ENCODE measurements around the gene HDAC4.

Gene HDAC4

GRCh38 chr2:239359196-239359912 lies 41.5 kb downstream of the HDAC4 start:
- H3K4me3 ChIP-seq (ENCODE audit: low read length), result no peak overlapping the region
- no peaks in the 10 kb centered on the region for H3K27me3 ChIP-seq (ENCODE audit: control insufficient read depth, insufficient read depth, low read length)
- peaks cover 3% of the 10 kb centered on the region; the same call in 1 of the 2 replicates for H3K4me1 ChIP-seq (ENCODE audit: control insufficient read depth, insufficient read depth, low read length)
- H3K27ac ChIP-seq (ENCODE audit: low read length), result no peak overlapping the region
- no peaks in the 10 kb centered on the region for H3K9me3 ChIP-seq (ENCODE audit: control insufficient read depth, insufficient read depth, low read length)
- DNase-seq (ENCODE audit: low read depth, low spot score), result no peak
- no CpG with 5 or more reads among the region's 20 CpGs for WGBS (ENCODE audit: insufficient coverage, insufficient read length)
- no peaks in the 10 kb centered on the region for H3K36me3 ChIP-seq (ENCODE audit: control insufficient read depth, insufficient read depth, low read length)

- Histone ChIP-seq H3K27ac (ENCODE audit: low read length) (no peak overlapping the region), H3K4me1 (ENCODE audit: control insufficient read depth, insufficient read depth, low read length) (peaks cover 3% of the 10 kb centered on the region; the same call in 1 of the 2 replicates), H3K36me3 (ENCODE audit: control insufficient read depth, insufficient read depth, low read length) (no peaks in the 10 kb centered on the region), H3K9me3 (ENCODE audit: control insufficient read depth, insufficient read depth, low read length) (no peaks in the 10 kb centered on the region), H3K4me3 (ENCODE audit: low read length) (no peak overlapping the region), H3K27me3 (ENCODE audit: control insufficient read depth, insufficient read depth, low read length) (no peaks in the 10 kb centered on the region)
- WGBS (ENCODE audit: insufficient coverage, insufficient read length), result no CpG with 5 or more reads among the region's 18 CpGs
- DNase-seq (ENCODE audit: low read depth, low spot score), result no peak
Observed at GRCh38 chr2:239358062-239358754, 42.6 kb downstream of the HDAC4 start.

DNA sequence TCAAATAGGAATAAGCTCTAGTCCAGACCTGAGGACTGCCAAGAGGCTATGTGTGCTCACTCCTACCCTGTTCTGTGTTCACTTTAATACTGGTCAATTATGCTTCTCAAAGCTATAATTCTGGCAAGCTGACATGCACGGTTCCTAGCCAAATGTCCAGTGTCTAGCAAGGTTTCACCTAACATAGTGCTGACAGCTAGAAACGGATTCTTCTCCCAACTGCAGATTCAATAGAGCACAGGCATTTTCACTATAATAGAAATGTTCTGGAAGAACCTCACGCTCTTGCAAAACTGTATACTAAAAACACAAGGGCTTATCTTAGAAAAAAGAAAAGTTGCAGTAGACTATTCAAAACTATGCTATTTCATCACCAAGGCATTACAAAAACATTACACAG lies 45.1 kb downstream of the HDAC4 start:
- no CpG with 5 or more reads among the region's 3 CpGs for WGBS (ENCODE audit: insufficient coverage, insufficient read length)

DNA sequence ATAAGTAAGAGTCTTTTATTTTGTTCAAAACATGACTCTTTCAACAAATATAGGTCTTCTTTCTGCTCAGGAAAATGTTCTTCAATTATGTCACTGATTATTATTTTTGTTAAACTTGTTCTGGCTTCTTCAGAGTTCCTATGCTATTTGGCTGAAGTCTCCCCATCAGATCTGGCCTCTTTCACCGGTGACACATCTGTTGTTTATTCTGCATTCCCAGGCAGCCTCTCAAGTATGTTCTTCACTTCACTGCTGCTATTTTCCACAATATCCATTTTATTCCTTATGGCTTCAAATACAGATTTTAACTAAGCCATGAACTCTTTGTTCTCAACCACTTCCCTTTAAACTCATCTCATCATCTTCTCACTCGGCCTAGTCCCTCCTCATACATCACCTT lies 45.7 kb downstream of the HDAC4 start:
- DNase-seq (ENCODE audit: low read depth, low spot score), result no peak
- H3K27ac ChIP-seq (ENCODE audit: low read length), result no peak overlapping the region
- peaks cover 3% of the 10 kb centered on the region; the same call in 1 of the 2 replicates for H3K4me1 ChIP-seq (ENCODE audit: control insufficient read depth, insufficient read depth, low read length)
- 100% methylated on average over 1 of the region's 2 CpGs for WGBS (ENCODE audit: insufficient coverage, insufficient read length)
- no peak overlapping the region for H3K4me3 ChIP-seq (ENCODE audit: low read length)
- H3K27me3 ChIP-seq (ENCODE audit: control insufficient read depth, insufficient read depth, low read length), result no peaks in the 10 kb centered on the region
- H3K9me3 ChIP-seq (ENCODE audit: control insufficient read depth, insufficient read depth, low read length), result no peaks in the 10 kb centered on the region
- H3K36me3 ChIP-seq (ENCODE audit: control insufficient read depth, insufficient read depth, low read length), result peaks cover 9% of the 10 kb centered on the region; the same call in 1 of the 2 replicates

More for the DNA sequence above, 45.1 kb downstream of the HDAC4 start:
- DNase-seq (ENCODE audit: low read depth, low spot score), result no peak
- peaks cover 9% of the 10 kb centered on the region; the same call in 1 of the 2 replicates for H3K36me3 ChIP-seq (ENCODE audit: control insufficient read depth, insufficient read depth, low read length)
- H3K4me1 ChIP-seq (ENCODE audit: control insufficient read depth, insufficient read depth, low read length), result peaks cover 3% of the 10 kb centered on the region; the same call in 1 of the 2 replicates
- H3K4me3 ChIP-seq (ENCODE audit: low read length), result no peak overlapping the region
- no peak overlapping the region for H3K27ac ChIP-seq (ENCODE audit: low read length)
- H3K9me3 ChIP-seq (ENCODE audit: control insufficient read depth, insufficient read depth, low read length), result no peaks in the 10 kb centered on the region
- no peaks in the 10 kb centered on the region for H3K27me3 ChIP-seq (ENCODE audit: control insufficient read depth, insufficient read depth, low read length)

- no CpG with 5 or more reads among the region's 2 CpGs for WGBS (ENCODE audit: insufficient coverage, insufficient read length)
- Histone ChIP-seq H3K36me3 (ENCODE audit: control insufficient read depth, insufficient read depth, low read length) (peaks cover 9% of the 10 kb centered on the region; the same call in 1 of the 2 replicates), H3K9me3 (ENCODE audit: control insufficient read depth, insufficient read depth, low read length) (no peaks in the 10 kb centered on the region), H3K27me3 (ENCODE audit: control insufficient read depth, insufficient read depth, low read length) (no peaks in the 10 kb centered on the region), H3K4me3 (ENCODE audit: low read length) (no peak overlapping the region), H3K4me1 (ENCODE audit: control insufficient read depth, insufficient read depth, low read length) (peaks cover 3% of the 10 kb centered on the region; the same call in 1 of the 2 replicates), H3K27ac (ENCODE audit: low read length) (no peak overlapping the region)
- DNase-seq (ENCODE audit: low read depth, low spot score), result no peak
Observed at GRCh38 chr2:239354791-239355136, 46.1 kb downstream of the HDAC4 start.

- Histone ChIP-seq H3K9me3 (ENCODE audit: control insufficient read depth, insufficient read depth, low read length) (no peaks in the 10 kb centered on the region), H3K4me1 (ENCODE audit: control insufficient read depth, insufficient read depth, low read length) (peaks cover 3% of the 10 kb centered on the region; the same call in 1 of the 2 replicates), H3K27me3 (ENCODE audit: control insufficient read depth, insufficient read depth, low read length) (no peaks in the 10 kb centered on the region), H3K36me3 (ENCODE audit: control insufficient read depth, insufficient read depth, low read length) (peaks cover 9% of the 10 kb centered on the region; the same call in 1 of the 2 replicates), H3K27ac (ENCODE audit: low read length) (no peak overlapping the region), H3K4me3 (ENCODE audit: low read length) (no peak overlapping the region)
- DNase-seq (ENCODE audit: low read depth, low spot score), result no peak
- no CpG with 5 or more reads among the region's 7 CpGs for WGBS (ENCODE audit: insufficient coverage, insufficient read length)
Observed at GRCh38 chr2:239354132-239354790, 46.6 kb downstream of the HDAC4 start.

DNA sequence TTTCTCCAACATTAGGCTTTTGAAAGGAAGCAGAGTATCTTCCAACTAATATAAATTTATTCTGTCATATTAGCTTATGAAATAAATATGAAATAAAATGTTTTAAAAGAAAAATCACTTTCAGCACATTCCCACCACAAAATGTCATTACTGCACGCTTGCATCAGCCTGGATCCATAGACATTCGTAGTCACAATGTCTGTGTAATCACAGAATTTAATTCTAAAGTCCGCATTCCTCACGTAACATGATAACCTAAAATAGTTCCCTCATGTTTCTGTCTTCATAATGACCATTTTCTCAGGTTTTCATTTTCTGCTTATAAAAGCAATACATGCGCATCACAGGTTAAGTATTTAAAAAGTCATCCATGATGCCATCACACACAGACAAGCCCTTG lies 47.1 kb downstream of the HDAC4 start:
- no CpG with 5 or more reads among the region's 5 CpGs for WGBS (ENCODE audit: insufficient coverage, insufficient read length)
- Histone ChIP-seq H3K27ac (ENCODE audit: low read length) (no peak overlapping the region), H3K4me1 (ENCODE audit: control insufficient read depth, insufficient read depth, low read length) (no peaks in the 10 kb centered on the region; the same call in 1 of the 2 replicates), H3K4me3 (ENCODE audit: low read length) (no peak overlapping the region), H3K36me3 (ENCODE audit: control insufficient read depth, insufficient read depth, low read length) (peaks cover 9% of the 10 kb centered on the region; the same call in 1 of the 2 replicates), H3K9me3 (ENCODE audit: control insufficient read depth, insufficient read depth, low read length) (no peaks in the 10 kb centered on the region), H3K27me3 (ENCODE audit: control insufficient read depth, insufficient read depth, low read length) (no peaks in the 10 kb centered on the region)
- DNase-seq (ENCODE audit: low read depth, low spot score), result no peak

- Histone ChIP-seq H3K27ac (ENCODE audit: low read length) (no peak overlapping the region), H3K4me1 (ENCODE audit: control insufficient read depth, insufficient read depth, low read length) (no peaks in the 10 kb centered on the region; the same call in 1 of the 2 replicates), H3K9me3 (ENCODE audit: control insufficient read depth, insufficient read depth, low read length) (no peaks in the 10 kb centered on the region), H3K4me3 (ENCODE audit: low read length) (no peak overlapping the region), H3K27me3 (ENCODE audit: control insufficient read depth, insufficient read depth, low read length) (no peaks in the 10 kb centered on the region), H3K36me3 (ENCODE audit: control insufficient read depth, insufficient read depth, low read length) (peaks cover 9% of the 10 kb centered on the region; the same call in 1 of the 2 replicates)
- DNase-seq (ENCODE audit: low read depth, low spot score), result no peak
- WGBS (ENCODE audit: insufficient coverage, insufficient read length), result no CpG with 5 or more reads among the region's 14 CpGs
Observed at GRCh38 chr2:239351687-239352086, 49.1 kb downstream of the HDAC4 start.

- DNase-seq (ENCODE audit: low read depth, low spot score), result no peak
- WGBS (ENCODE audit: insufficient coverage, insufficient read length), result no CpG with 5 or more reads among the region's 25 CpGs
- Histone ChIP-seq H3K27me3 (ENCODE audit: control insufficient read depth, insufficient read depth, low read length) (no peaks in the 10 kb centered on the region), H3K4me3 (ENCODE audit: low read length) (no peak overlapping the region), H3K9me3 (ENCODE audit: control insufficient read depth, insufficient read depth, low read length) (no peaks in the 10 kb centered on the region), H3K27ac (ENCODE audit: low read length) (no peak overlapping the region), H3K4me1 (ENCODE audit: control insufficient read depth, insufficient read depth, low read length) (no peaks in the 10 kb centered on the region; the same call in 1 of the 2 replicates), H3K36me3 (ENCODE audit: control insufficient read depth, insufficient read depth, low read length) (peaks cover 9% of the 10 kb centered on the region; the same call in 1 of the 2 replicates)
Observed at GRCh38 chr2:239349453-239350135, 51.2 kb downstream of the HDAC4 start.

All from iPS DF 6.9 (cell line).